GM20000 (cell line): ENCODE results near the gene CAGE1.
"Not testable (repeated sequence)": the region's sequence is repeated elsewhere in the genome, so short reads cannot be mapped to it uniquely, and the experiment has no call there.

Experiments used
- DNase-seq: peaks from one replicate; pipeline ENCODE4 v3.0.0; 2012; ENCODE audit warnings: low spot score
- CTCF ChIP-seq: IDR thresholded peaks from 2 replicates; pipeline ENCODE4 v1.5.1; 2012; ENCODE audit warnings: mild to moderate bottlenecking, control low read depth; ENCODE audit errors: extremely low read depth, missing control alignments

Gene CAGE1

GRCh38 chr6:7317538-7317937, 72.0 kb downstream of the CAGE1 start:
- no peak for DNase-seq

GRCh38 chr6:7316658-7317533, 72.6 kb downstream of the CAGE1 start:
- no peak for TF ChIP-seq CTCF
- no peak for DNase-seq

More at GRCh38 chr6:7317538-7317937, 72.0 kb downstream of the CAGE1 start:
- TF ChIP-seq CTCF = no peak

GRCh38 chr6:7315948-7316365, 73.6 kb downstream of the CAGE1 start:
- DNase-seq = no peak

GRCh38 chr6:7315087-7315947, 74.2 kb downstream of the CAGE1 start:
- DNase-seq = not testable (repeated sequence)

More at GRCh38 chr6:7315948-7316365, 73.6 kb downstream of the CAGE1 start:
- TF ChIP-seq CTCF = no peak

- TF ChIP-seq CTCF = no peak
- no peak for DNase-seq
Measured at GRCh38 chr6:7314414-7314813, 75.1 kb downstream of the CAGE1 start.

DNA sequence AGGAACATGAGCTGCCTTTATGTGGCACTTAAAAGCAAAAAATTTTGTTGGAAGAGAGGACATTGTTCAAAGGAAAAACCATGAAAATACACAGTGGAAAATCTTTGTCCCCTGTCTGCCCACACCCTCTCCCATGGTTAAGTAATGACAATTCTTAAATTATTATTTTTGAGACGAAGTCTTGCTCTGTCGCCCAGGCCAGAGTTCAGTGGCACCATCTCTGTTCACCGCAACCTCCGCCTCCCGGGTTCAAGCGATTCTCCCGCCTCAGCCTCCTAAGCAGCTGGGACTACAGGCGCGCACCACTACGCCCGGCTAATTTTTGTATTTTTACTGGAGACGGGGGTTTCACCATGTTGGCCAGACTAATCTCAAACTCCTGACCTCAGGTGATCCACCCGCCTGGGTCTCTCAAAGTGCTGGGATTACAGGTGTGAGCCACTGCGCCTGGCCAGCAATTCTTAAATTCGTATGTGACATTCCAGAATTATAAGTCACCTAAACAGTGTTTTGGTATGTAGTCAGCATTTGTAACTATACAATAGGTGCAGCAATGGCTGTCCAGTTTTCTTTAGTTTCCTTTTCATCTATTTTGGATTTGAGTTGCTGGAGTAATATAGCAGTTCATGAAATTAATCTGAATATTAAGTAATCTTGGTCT, 75.9 kb downstream of the CAGE1 start:
- TF ChIP-seq CTCF = no peak
- no peak for DNase-seq

DNA sequence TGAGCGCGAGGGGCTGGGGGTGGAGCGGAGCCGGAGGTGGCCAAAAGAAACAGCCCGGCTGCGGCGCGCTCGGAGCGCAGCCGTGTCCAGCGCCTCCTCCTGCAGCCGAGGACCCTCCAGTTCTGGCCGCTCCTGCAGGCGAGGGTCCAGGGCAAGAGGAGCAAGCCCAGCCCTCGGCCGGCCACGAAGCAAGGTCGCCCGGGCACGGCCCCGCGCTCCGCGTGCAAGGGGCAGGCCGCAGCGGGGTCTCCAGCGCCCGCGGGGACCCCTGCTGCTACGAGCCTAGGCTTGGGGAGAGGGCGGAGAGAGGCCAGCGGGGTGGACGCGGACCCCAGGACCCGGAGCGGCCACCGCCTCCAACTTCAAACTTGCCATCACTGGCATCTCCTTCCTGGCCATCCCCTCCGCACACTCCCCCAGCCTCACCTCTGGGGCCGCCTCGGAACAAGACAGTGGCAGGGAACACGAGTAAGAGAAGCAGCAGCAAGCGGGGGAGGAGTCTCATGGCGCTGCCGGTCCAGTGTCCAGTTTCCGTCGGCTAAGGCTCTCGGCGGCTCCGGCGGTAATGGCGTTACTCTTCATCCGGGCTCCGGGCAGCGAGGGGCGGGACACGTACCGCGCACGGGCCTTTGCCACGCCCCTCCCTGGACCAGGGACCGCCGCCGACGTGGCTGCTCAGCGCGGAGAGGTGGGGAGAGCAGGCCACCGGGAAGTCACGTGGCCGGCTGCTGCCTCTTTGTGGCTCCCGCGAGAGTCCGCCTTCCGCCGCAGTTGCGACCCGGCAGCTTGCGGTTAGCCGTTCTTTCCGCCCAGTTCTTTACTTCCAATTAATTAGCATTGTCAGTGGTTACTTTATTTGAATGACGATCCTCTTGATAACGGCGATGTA, 76.7 kb downstream of the CAGE1 start, which contains the start of gene SSR1:
Gene SSR1 (minus strand): TSS at position 584 of the 889 bp plus-strand sequence. CDS start 79 bp downstream, at position 505.
- no peak for TF ChIP-seq CTCF
- DNase-seq = peak; percentile 100
